Measurements from ENCODE around the gene ADIPOR2.

DNA sequence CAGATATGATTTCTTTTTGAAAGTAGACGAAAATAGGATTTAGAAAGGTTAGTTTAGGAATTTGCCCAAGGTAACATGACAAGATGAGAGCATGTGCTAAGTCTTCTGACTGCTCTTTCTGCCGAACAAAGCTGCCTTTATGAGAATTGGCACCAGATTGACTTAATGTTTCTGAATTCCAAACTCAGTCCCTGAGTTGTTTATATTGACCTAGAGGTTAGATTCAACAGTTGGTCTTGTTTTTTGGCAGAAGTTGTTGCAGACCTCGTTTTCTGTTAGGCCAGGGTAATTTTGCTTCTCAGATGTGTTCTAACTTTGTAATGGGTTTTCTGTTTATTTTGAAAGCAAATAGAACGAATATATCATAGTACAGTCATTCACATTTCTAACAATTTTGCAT lies 68.0 kb downstream of the ADIPOR2 start:
- no peak for TF ChIP-seq YY1 (IDR thresholded peaks at IDR 0.05)
- TF ChIP-seq, protein P1, sequence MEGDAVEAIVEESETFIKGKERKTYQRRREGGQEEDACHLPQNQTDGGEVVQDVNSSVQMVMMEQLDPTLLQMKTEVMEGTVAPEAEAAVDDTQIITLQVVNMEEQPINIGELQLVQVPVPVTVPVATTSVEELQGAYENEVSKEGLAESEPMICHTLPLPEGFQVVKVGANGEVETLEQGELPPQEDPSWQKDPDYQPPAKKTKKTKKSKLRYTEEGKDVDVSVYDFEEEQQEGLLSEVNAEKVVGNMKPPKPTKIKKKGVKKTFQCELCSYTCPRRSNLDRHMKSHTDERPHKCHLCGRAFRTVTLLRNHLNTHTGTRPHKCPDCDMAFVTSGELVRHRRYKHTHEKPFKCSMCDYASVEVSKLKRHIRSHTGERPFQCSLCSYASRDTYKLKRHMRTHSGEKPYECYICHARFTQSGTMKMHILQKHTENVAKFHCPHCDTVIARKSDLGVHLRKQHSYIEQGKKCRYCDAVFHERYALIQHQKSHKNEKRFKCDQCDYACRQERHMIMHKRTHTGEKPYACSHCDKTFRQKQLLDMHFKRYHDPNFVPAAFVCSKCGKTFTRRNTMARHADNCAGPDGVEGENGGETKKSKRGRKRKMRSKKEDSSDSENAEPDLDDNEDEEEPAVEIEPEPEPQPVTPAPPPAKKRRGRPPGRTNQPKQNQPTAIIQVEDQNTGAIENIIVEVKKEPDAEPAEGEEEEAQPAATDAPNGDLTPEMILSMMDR (IDR thresholded peaks at IDR 0.05; ENCODE audit: low read depth, low read length, missing input control): no peak
- TF ChIP-seq, protein P2, sequence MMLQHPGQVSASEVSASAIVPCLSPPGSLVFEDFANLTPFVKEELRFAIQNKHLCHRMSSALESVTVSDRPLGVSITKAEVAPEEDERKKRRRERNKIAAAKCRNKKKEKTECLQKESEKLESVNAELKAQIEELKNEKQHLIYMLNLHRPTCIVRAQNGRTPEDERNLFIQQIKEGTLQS (IDR thresholded peaks at IDR 0.05): no peak
- TF ChIP-seq, protein P3, sequence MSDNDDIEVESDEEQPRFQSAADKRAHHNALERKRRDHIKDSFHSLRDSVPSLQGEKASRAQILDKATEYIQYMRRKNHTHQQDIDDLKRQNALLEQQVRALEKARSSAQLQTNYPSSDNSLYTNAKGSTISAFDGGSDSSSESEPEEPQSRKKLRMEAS (IDR thresholded peaks at IDR 0.05): peak; percentile 53
- no peak for TF ChIP-seq RXRA (IDR thresholded peaks at IDR 0.05)
- no peak for TF ChIP-seq FOXA2 (IDR thresholded peaks at IDR 0.05)
- TF ChIP-seq, protein P4, sequence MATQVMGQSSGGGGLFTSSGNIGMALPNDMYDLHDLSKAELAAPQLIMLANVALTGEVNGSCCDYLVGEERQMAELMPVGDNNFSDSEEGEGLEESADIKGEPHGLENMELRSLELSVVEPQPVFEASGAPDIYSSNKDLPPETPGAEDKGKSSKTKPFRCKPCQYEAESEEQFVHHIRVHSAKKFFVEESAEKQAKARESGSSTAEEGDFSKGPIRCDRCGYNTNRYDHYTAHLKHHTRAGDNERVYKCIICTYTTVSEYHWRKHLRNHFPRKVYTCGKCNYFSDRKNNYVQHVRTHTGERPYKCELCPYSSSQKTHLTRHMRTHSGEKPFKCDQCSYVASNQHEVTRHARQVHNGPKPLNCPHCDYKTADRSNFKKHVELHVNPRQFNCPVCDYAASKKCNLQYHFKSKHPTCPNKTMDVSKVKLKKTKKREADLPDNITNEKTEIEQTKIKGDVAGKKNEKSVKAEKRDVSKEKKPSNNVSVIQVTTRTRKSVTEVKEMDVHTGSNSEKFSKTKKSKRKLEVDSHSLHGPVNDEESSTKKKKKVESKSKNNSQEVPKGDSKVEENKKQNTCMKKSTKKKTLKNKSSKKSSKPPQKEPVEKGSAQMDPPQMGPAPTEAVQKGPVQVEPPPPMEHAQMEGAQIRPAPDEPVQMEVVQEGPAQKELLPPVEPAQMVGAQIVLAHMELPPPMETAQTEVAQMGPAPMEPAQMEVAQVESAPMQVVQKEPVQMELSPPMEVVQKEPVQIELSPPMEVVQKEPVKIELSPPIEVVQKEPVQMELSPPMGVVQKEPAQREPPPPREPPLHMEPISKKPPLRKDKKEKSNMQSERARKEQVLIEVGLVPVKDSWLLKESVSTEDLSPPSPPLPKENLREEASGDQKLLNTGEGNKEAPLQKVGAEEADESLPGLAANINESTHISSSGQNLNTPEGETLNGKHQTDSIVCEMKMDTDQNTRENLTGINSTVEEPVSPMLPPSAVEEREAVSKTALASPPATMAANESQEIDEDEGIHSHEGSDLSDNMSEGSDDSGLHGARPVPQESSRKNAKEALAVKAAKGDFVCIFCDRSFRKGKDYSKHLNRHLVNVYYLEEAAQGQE (IDR thresholded peaks at IDR 0.05): no peak
- TF ChIP-seq SP1 (IDR thresholded peaks at IDR 0.05): no peak
- no peak for TF ChIP-seq TAF1 (conservative IDR thresholded peaks at IDR 0.05)
- TF ChIP-seq GABPA (IDR thresholded peaks at IDR 0.05 in 1 of 2, conservative IDR thresholded peaks at IDR 0.05 in 1 of 2): no peak
- no peak for TF ChIP-seq EGR1 (IDR thresholded peaks at IDR 0.05; ENCODE audit: low read depth in 2 of 2)
- TF ChIP-seq NR2F2 (IDR thresholded peaks at IDR 0.05): no peak
- no peak for TF ChIP-seq JUND (IDR thresholded peaks at IDR 0.05)
